NCI-H82 treated with DMSO at 0.1 percent for 48 hours (cell line): ENCODE results near the gene PGAP3.

Experiments used
- DNase-seq: peaks from one replicate; lab custom pipeline; 2025; ENCODE audit not compliant: unreplicated experiment; lab: John Stamatoyannopoulos, UW

The PGAP3 gene

DNA sequence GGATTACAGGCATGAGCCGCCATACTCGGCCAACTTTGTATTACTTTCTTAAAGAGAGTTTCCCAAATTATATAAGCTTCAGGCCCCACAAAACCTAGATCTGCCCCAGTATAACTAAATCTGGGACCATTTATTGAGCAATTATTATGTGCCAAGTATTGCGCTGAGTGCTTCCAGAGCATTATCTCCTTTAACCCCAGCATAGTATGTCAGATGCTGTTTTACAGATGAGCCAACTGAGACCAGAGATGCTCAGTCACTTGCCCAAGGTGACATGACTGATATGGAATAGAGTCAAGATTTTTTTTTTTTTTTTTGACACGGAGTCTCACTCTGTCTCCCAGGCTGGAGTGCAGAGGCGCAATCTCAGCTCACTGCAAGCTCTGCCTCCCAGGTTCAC is 10.1 kb upstream of the PGAP3 start:
- DNase-seq: no peak

DNA sequence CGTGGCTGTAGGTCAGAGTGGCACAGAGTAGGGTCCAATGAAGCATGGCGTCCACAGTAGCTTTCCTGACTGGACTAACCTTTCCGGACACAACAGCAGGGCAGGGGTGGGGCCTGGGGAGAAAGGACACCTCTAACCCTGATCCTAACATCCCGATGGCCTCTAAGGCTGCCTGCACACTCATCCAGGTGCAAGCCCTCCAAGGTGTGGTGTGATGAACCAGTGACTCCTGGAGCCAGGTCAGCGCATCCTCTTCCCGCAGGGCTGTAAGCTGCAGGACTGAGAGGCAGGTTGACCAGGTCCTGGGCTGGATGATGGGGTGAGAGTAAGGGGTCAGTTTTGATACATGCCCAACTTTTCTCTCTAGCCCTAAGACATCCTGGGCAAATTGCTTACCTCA is 8.9 kb upstream of the PGAP3 start:
- DNase-seq: no peak

DNA sequence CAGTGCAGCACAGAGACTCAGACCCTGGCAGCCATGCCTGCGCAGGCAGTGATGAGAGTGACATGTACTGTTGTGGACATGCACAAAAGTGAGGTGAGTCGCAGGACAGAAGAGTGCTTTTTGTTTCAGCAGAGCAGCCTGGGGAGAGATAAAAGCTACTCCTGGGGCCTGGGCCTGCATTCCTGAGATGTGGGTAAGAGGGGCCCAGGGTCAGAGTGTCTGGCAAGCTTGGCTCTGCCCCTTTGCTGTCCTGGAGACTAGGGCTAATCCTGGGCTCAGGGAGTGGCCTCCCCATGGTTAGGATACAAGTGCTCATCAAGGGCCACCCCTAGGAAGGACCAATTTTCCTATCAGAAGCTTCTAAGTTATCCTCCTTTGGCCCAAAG is 7.2 kb upstream of the PGAP3 start:
- no peak for DNase-seq

DNA sequence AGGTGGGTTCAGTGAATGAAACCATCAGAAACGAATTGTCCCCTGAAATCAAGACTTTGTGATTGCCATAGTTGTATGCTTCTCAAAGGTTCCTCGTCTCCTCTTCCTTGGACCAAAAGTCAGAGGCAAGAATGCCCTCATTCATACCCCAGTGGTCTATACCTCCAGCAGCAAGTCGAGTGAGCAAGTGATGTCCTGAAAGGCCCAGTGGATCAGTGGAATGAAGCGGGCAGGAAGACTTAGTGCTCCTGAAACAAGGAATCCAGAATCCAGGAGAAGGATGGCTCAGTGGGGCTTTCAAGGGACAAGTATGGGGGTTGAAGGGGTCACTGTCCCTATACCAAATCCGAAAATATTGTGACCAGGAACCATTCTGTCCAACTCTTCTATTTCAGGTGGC is 6.7 kb upstream of the PGAP3 start:
- no peak for DNase-seq

DNA sequence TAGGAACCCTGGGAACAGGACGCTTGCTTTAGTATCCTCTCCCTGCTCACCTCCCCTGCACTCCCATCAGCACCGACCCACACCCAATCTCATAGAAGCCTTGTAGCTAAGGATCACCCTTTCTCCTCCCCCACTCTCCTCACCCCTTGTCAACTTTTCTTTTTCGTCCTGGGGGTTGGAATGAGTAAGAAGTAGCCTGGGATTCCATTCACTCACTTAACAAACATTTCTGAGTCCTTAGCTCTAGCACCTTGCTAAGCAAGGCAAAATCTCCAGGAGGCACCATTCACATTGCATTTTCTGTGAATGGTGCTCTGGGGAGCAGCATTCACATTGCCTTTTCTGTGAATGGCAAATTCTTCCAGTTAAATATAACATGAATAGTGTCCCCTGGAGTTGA is 1.1 kb upstream of the PGAP3 start:
- DNase-seq: no peak

DNA sequence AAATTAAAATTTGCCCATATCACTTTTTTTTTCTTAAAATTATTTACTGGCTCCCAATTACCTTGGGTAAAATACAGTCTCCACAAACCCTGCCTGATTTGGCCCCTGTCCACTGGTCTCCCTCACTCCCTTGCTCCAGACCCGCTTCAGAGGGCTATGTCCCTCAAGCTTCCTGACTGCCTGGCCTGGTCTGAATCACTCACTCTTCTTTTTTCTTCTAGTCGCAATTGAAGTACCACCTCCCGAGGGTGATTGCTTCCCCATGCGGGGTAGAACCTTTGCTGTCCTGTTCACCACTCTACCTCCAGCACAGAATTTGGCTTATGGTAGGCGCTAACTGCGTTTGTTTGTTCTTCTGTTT is 598 bp upstream of the PGAP3 start:
- DNase-seq: no peak

DNA sequence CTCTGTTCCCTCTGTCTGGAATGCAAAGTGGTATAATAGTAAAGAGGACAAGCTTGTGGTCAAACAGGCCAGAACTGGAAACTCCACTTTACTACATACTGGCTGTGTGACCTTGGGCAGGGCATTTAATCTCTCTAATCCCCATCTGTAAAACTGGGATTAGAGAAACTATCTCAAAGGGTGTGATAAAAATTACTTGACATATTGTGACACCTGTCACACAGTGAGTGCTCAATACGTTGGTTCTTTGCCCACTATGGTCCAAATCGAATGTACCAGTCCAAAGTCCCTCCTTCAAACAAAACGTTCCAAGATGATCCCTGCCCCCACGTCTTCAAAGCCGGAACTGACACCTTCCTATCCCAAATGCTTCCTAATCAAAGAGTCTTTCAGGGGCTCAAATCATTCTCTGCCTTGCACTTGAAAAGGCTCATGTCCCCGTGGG is 734 bp downstream of the PGAP3 start:
- peak; percentile 53 for DNase-seq

DNA sequence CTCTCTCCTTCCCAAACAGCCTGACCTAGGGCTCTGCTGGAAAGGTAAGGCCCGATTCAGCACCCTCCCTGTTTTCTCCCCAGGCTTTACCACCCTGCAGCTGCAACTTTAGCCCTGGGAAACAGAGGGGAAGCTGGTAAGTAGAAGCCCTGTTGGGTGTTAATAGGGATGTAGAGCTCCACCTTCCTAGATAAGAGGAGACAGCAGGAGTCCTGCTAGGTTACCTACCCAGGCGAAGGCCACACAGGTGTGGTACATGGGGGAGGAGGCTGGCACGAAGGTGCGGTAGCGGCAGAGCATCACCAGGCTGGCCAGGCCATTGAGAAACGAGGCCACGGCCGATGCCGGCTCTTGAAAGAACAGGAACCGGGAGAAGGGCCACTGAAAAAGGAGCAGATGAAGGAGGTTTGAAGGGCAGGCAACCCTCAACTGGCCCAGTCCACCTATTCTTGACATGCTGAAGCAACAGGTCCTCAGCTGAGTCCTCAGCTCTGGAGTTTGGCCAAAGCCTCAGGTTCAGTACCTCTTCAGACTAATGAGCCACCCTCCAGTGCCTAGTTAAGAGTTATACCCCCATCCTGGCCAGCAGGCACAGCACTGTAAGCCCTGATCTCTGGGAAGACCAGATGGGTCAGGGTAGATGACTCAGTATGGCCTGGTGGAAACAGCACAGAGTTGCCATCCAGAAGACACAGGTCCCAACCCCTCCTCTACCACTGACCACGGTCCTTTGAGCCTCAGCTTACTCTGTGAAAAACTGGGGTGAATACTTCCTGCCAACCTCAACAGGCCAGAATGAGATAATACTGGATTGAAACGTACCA is 3.3 kb downstream of the PGAP3 start:
- DNase-seq: no peak

GRCh38 chr17:39683295-39683939 is 4.4 kb downstream of the PGAP3 start:
- no peak for DNase-seq

- DNase-seq: no peak
These were observed 8.2 kb downstream of the PGAP3 start for GRCh38 chr17:39679521-39680192.

- no peak for DNase-seq
These were observed 9.3 kb downstream of the PGAP3 start for GRCh38 chr17:39678340-39679116.

DNA sequence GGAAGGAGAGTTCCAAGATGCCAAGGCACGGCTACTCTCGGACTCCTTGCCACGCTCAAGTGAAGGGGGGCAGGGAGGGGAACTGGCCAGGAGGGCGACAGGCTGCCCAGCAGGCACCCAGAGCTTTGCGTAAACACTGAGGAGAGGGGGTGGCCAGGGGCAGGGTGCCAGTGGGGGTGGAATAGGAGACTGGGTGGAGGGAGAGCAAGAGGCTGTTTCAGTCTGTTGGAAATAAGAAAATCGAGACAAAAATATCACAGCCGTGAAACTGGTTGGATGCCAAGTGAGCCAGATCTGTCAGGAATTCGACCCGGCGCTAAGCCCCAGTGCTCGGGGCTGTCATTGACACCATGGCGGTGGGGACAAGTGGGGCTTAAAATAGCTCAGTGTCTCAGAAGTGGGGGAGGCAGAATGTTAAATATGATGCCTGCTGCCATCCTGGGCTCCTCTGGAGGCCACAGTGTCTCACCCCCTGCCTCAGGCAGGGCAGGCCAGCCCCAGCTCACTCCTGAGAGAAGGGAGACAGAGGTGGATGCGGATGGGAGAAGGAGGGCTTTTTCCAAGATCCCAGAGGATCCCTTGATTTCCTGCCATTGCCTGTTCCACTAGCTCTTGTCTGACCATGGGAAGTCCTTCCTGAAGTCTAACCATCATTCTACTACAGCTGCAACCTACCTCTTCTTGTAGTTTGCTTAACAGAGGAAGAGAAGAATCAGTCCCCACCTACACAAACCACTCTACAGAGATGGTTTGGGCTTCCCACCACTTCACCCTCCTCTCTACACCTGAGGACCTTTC is 10.1 kb downstream of the PGAP3 start:
- no peak for DNase-seq

DNA sequence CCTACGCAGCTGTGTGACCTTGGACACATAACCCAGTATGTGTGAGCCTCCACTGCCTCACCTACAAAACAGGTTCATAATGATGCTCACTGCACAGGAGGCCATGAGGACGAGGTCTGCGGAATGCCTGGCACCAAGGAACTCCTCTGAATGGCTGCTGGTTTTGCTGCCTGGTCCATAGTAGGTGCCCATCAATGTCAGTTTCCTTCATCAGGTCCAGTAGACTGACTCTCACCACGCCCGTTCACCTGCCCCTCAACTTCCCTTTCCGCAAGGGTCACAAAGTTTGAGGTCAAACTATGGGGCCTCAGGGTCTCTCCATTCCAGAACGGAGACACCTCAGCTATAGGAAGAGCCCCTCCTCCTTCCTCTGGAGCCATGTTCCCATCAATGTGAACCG is 10.8 kb downstream of the PGAP3 start:
- DNase-seq: no peak

DNA sequence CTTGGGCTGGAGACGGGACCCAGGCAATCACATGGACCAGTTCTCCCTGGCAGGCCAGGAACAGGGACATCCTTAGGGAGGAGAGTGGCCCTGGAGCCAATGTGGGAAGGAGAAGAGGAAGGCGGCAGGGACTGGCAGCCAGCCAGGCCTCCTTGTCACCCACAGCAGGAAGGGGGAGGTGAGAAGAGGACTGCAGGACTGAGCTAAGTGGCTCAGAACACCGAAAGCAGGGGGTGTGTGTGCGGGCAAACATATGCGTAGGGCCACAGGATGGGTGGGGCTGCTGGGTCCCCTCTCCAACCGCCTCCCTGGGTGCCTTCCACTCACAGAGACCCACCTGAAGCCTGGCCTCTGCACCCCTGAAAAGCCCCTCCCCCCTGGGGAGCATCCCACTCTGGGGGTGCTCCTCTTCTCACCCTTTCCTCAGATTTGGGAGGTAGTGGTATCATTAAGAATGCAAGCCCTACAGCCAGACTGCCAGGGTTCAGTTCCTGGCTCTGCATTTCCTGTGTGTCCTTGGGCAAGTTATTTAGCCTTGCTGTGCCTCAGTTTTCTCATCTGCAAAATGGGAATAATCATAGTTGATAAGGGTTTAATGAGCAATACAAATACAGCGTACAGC is 11.5 kb downstream of the PGAP3 start:
- DNase-seq: peak; percentile 31

DNA sequence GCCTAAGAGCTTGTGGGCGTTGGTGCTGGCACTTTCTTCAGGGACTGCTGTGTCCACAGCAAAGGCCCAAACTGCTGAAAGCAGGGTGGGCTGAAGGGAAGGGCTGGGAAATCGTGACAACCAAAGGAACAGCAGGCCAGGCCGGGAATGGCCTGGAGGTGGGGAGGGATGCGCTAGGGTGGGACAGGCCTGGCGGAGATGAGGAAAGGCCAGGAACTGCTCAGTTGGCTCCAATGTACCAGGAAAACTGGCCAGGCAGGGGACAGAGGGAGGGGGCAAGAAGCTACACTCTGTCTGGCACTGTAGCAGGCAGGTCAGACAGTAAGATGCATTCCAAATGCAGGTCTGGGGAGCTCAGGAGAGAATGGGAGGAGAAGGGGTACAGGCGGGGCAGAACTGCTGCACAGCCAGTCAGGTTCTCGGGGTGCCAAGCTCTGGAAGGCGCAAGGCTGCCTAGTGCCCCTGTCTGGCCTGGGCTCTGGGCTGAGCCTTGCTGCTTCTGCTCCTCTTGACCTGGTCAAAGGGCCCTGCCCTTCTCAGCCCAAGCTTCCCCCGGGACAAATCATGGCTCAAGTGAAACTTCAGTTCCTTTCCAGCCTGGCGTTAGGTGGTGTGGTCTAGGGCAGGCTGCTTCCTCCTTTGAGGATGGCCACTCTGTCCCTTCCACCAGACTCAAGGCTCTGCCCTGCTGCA is 12.3 kb downstream of the PGAP3 start:
- DNase-seq: no peak

DNA sequence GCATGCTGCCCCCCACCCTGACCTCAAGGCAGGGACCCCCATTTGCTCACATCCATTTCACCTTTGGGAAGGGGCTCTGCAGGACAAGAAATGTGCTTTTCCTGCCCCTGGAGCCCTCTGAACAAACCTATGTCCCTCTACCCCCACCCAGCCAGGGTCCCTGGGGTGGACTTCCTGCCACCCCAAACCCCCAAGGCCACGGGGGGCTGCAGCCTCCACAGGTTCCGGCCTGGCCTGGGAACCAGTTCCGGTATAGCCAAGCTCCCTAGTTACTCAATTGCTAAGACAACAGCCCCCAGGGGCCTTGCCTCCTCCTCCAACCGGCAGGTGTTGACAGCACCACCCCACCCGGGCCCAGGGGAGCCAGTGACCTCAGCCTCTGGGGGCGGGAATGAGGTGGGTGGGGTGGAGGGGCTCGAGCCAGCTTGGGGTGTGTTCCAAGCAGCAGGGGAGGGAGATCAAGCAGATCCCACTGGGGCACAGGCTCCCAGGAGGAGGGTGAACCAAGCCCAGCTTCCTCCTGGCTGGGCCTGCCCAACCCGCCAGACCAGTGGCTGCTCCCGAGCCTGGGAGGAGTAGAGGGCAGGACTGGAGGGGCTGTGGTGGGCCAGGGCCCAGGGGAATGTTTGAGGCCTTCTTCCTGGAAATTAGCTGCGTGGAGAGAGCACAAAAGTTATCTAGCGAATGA is 13.0 kb downstream of the PGAP3 start:
- DNase-seq: peak; percentile 12

DNA sequence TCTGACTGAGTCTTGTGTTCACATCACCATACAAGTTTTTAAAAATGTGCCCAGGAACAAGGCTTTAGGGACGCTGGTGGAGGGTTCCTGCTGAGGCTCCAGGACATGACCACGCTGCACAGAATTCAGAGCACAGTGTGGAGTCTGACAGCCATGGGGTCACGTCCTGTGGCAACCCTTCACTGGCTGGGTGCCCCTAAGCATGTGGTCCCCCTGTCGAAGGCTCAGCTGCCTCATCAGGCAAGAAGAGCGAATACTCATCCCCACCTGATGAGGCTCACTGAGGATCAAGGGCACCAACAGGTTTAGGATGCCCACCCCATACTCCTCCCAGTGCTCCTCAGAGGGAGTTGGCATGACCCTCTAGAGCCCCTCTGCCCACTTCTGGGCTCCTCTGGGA is 13.7 kb downstream of the PGAP3 start:
- DNase-seq: no peak

DNA sequence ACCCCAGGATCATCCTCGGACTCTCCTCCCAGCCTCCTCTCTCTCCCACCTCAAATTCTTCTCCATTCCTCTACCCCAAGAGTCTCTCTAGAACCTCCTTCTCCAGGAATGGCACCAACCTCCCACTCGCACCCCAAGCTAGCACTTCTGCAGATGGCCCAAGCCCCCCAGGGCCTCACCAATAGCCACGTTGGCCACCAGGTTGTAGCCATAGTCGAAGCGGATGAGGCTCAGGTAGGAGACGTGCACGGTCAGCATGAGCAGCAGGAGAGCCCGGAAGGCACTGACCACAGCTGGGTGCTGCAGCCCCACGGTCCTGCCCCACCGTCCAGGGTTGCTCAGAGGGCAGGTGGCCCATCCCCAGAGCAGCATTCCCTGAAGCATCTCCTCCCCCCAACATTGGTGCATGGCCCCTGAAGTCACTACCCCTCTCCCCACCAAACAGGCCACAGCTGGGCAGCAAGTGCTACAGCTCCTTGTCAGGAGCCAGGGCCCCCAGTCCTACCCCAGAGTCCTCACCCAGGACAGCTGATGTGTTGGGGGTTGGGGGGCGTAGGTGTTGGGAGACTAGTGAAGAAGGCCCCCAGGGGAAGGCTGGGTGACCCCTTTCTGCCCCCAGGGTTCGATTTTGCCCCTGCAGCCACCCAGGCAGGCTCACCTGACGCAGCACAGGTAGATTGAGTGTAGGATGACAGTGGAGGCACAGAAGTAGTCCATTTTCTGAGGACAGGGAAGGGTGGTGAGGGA is 14.3 kb downstream of the PGAP3 start:
- DNase-seq: no peak
